Erythroblast (primary cell): ENCODE results near the gene OR2T29.
"Not testable (repeated sequence)": the region's sequence is repeated elsewhere in the genome, so short reads cannot be mapped to it uniquely, and the experiment has no call there.

Experiments
- DNase-seq, 2 experiments: peaks; one replicate each; lab custom pipeline; 2025; lab: John Stamatoyannopoulos, UW
- GATA1 ChIP-seq: IDR thresholded peaks from 2 replicates; pipeline ENCODE4 v1.6.1; 2011; ENCODE audit warnings: low read depth, mild to moderate bottlenecking, control low read depth, low read length, moderate library complexity
- POLR2A ChIP-seq: IDR thresholded peaks from 2 replicates; pipeline ENCODE4 v1.6.1; 2011; ENCODE audit warnings: mild to moderate bottlenecking, low read length

OR2T29 gene

GRCh38 chr1:248547383-248547782 is 15.2 kb downstream of the OR2T29 start:
- DNase-seq: not testable (repeated sequence)

GRCh38 chr1:248537449-248537848 is 25.1 kb downstream of the OR2T29 start:
- DNase-seq: not testable (repeated sequence)

- no peak for DNase-seq
- no peak for TF ChIP-seq POLR2A
- no peak for TF ChIP-seq GATA1
These were observed 40.7 kb downstream of the OR2T29 start for GRCh38 chr1:248521856-248522255.

- DNase-seq: not testable (repeated sequence)
These were observed 52.4 kb downstream of the OR2T29 start for GRCh38 chr1:248510217-248510616.

- not testable (repeated sequence) for DNase-seq
These were observed 54.8 kb downstream of the OR2T29 start, which contains the start of gene OR2G6 for GRCh38 chr1:248507773-248508172. Gene OR2G6 (plus strand): TSS chr1:248508073. CDS start chr1:248521647, 13,574 bp downstream.
